IMR-90 (cell line): ENCODE results near the gene HLA-DPA1.

Experiments
- BHLHE40 ChIP-seq: fragments of 150-350 bp; IDR thresholded peaks from 2 replicates; pipeline ENCODE4 v1.6.1; 2016; ENCODE audit warnings: mild to moderate bottlenecking, low read depth, low read length
- CEBPB ChIP-seq: IDR thresholded peaks from 2 replicates; pipeline ENCODE4 v1.6.1; 2012; ENCODE audit warnings: low read depth, low read length, improper control_type of control experiment
- CHD1 ChIP-seq: IDR thresholded peaks from 2 replicates; pipeline ENCODE4 v1.6.1; 2012; ENCODE audit warnings: low read depth, low read length, improper control_type of control experiment
- FOS ChIP-seq: fragments of 150-350 bp; IDR thresholded peaks from 2 replicates; pipeline ENCODE4 v1.6.1; 2016; ENCODE audit warnings: low read depth, low read length
- POLR2A ChIP-seq: IDR thresholded peaks from 2 replicates; pipeline ENCODE4 v1.6.1; 2012; ENCODE audit warnings: mild to moderate bottlenecking, low read depth, low read length
- RAD21 ChIP-seq: IDR thresholded peaks from 2 replicates; pipeline ENCODE4 v1.6.1; 2012; ENCODE audit warnings: low read length, improper control_type of control experiment
- TF ChIP-seq, protein P1 (sequence below): conservative IDR thresholded peaks from 2 replicates; pipeline ENCODE4 v1.5.1; 2012; ENCODE audit warnings: mild to moderate bottlenecking, low read depth, low read length, improper control_type of control experiment

DNA sequence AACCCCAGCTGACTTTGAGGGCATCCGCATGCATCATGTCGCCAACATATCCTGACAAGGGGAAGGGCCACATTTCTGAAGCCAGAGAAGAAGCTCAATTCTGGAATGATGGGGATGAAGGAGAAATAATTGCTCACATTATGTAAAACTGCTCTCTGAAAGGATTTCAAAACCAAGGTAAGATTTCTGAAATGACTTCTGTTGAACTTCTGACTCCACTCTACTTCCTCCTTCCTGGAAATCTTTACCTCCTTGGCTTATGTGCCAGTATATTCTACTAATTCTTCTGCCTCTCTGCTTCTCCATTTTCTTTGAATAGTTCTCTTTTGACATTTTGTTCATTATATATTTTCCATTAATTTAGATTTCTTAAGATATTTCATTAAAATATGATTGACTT, 34.2 kb upstream of the HLA-DPA1 start:
- TF ChIP-seq, protein P1, sequence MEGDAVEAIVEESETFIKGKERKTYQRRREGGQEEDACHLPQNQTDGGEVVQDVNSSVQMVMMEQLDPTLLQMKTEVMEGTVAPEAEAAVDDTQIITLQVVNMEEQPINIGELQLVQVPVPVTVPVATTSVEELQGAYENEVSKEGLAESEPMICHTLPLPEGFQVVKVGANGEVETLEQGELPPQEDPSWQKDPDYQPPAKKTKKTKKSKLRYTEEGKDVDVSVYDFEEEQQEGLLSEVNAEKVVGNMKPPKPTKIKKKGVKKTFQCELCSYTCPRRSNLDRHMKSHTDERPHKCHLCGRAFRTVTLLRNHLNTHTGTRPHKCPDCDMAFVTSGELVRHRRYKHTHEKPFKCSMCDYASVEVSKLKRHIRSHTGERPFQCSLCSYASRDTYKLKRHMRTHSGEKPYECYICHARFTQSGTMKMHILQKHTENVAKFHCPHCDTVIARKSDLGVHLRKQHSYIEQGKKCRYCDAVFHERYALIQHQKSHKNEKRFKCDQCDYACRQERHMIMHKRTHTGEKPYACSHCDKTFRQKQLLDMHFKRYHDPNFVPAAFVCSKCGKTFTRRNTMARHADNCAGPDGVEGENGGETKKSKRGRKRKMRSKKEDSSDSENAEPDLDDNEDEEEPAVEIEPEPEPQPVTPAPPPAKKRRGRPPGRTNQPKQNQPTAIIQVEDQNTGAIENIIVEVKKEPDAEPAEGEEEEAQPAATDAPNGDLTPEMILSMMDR: no peak
- no peak for TF ChIP-seq RAD21
- no peak for TF ChIP-seq BHLHE40
- TF ChIP-seq CHD1: no peak
- TF ChIP-seq POLR2A: no peak
- no peak for TF ChIP-seq FOS
- TF ChIP-seq CEBPB: no peak
